A549 (cell line): ENCODE data around the gene HTR2B. TPM values are rescaled to one million over a fixed set of nuclear protein-coding genes. Genes with fewer than 3 reads are reported as not detected.

Experiments
- ATAC-seq, 2 experiments: fragments of 200-7000 bp in 1 of 2; fragments of >200 bp in 1 of 2; cut with Nextera tagmentation in 1 of 2; cut with Tn5 transposase in 1 of 2; 3 replicates each; pipeline versions ENCODE4 v1.8.0 to v1.9.1; 2018 to 2020; ENCODE audit warnings: mild to moderate bottlenecking in 1 of 2, moderate library complexity in 1 of 2
- CTCF ChIA-PET: fragments of 300-600 bp; sonication (Branson Sonifier 250); formaldehyde crosslinking; extraction: SDS; loops from one replicate; lab custom pipeline; 2021; ENCODE audit warnings: antibody characterized with exemption, inconsistent platforms; lab: Yijun Ruan, JAX
- POLR2A ChIA-PET: fragments of 350-600 bp; formaldehyde crosslinking; extraction: SDS; loops from one replicate; lab custom pipeline; 2021; ENCODE audit warnings: antibody characterized with exemption, inconsistent platforms; lab: Yijun Ruan, JAX
- DNase-seq, 2 experiments: peaks; one replicate each; pipeline versions ENCODE4 v3.0.0 to v3.0.0-alpha.2; 2011 to 2016; ENCODE audit warnings: low read depth in 1 of 2, low spot score in 1 of 2
- FAIRE-seq: peaks from 2 replicates; lab custom pipeline; 2011; peaks lifted over from hg19 to GRCh38; lab: Jason Lieb, UNC
- H3K27ac ChIP-seq, 2 experiments: fragments of >200 bp; sonication (Bioruptor Twin); formaldehyde crosslinking; 3 replicates each; pipeline ENCODE4 v1.5.1; 2016 to 2017
- H3K4me1 ChIP-seq: fragments of >200 bp; sonication (Bioruptor Twin); formaldehyde crosslinking; 3 replicates; pipeline ENCODE4 v1.6.1; 2016
- H3K4me2 ChIP-seq: fragments of >200 bp; sonication (Bioruptor Twin); formaldehyde crosslinking; 3 replicates; pipeline ENCODE4 v1.6.1; 2016
- H3K4me3 ChIP-seq: fragments of >200 bp; sonication (Bioruptor Twin); formaldehyde crosslinking; 3 replicates; pipeline ENCODE4 v1.5.1; 2016
- H3K9me3 ChIP-seq: fragments of >200 bp; sonication (Bioruptor Twin); formaldehyde crosslinking; 3 replicates; pipeline ENCODE4 v1.6.1; 2016
- BHLHE40 ChIP-seq: IDR thresholded peaks from 2 replicates; pipeline ENCODE4 v1.6.1; 2012; ENCODE audit warnings: low read depth, low read length, inconsistent platforms
- CBX2 ChIP-seq: fragments of 200-600 bp; sonication (generic); IDR thresholded peaks from 2 replicates; pipeline ENCODE4 v1.6.1; 2016; ENCODE audit warnings: low read depth, mild to moderate bottlenecking, borderline replicate concordance
- CHD2 ChIP-seq: fragments of 150-350 bp; IDR thresholded peaks from 2 replicates; pipeline ENCODE4 v1.6.1; 2014; ENCODE audit warnings: low read length; ENCODE audit not compliant: partially characterized antibody
- CHD4 ChIP-seq: fragments of 200-600 bp; sonication (generic); IDR thresholded peaks from 2 replicates; pipeline ENCODE4 v1.6.1; 2016; ENCODE audit warnings: antibody characterized with exemption, mild to moderate bottlenecking, borderline replicate concordance
- CTCF ChIP-seq: fragments of >200 bp; sonication (Bioruptor Twin); formaldehyde crosslinking; IDR thresholded peaks from 3 replicates; pipeline ENCODE4 v1.5.1; 2016
- EHF ChIP-seq: fragments of 250-450 bp; sonication (Bioruptor Pico); IDR thresholded peaks from 2 replicates; pipeline ENCODE4 v1.5.0; 2020; ENCODE audit warnings: mild to moderate bottlenecking
- ELK1 ChIP-seq: fragments of 150-350 bp; IDR thresholded peaks from 2 replicates; pipeline ENCODE4 v1.6.1; 2014; ENCODE audit warnings: low read depth, mild to moderate bottlenecking, low read length
- ESRRA ChIP-seq: fragments of 150-350 bp; IDR thresholded peaks from 2 replicates; pipeline ENCODE4 v1.6.1; 2014; ENCODE audit warnings: mild to moderate bottlenecking, low read length, borderline replicate concordance
- FOSL2 ChIP-seq, 2 experiments: fragments of 450-650 bp in 1 of 2; fragments of >200 bp in 1 of 2; sonication (Bioruptor Twin) in 1 of 2; formaldehyde crosslinking; IDR thresholded peaks; 2 replicates each; pipeline versions ENCODE4 v1.5.0 to v1.6.1; 2016 to 2020; ENCODE audit warnings: mild to moderate bottlenecking in 1 of 2, moderate library complexity in 1 of 2
- FOXS1 ChIP-seq: fragments of 250-450 bp; sonication (Bioruptor Pico); IDR thresholded peaks from 2 replicates; pipeline ENCODE4 v1.5.0; 2020; ENCODE audit warnings: mild to moderate bottlenecking, moderate library complexity
- HOXB5 ChIP-seq: fragments of 250-450 bp; sonication (Bioruptor Pico); IDR thresholded peaks from 2 replicates; pipeline ENCODE4 v1.5.0; 2020; ENCODE audit warnings: mild to moderate bottlenecking, moderate library complexity
- MAFK ChIP-seq: fragments of 450-650 bp; IDR thresholded peaks from 2 replicates; pipeline ENCODE4 v1.6.1; 2014; ENCODE audit not compliant: partially characterized antibody
- MAZ ChIP-seq: fragments of 150-350 bp; IDR thresholded peaks from 2 replicates; pipeline ENCODE4 v1.6.1; 2014; ENCODE audit warnings: antibody characterized with exemption, low read depth, low read length, borderline replicate concordance
- MYC ChIP-seq: IDR thresholded peaks from 2 replicates; pipeline ENCODE4 v1.6.1; 2012; ENCODE audit warnings: mild to moderate bottlenecking, inconsistent platforms, low read length, improper control_type of control experiment, borderline replicate concordance
- NPAS2 ChIP-seq: fragments of 250-450 bp; sonication (Bioruptor Pico); IDR thresholded peaks from 2 replicates; pipeline ENCODE4 v1.8.0; 2022; ENCODE audit warnings: mild to moderate bottlenecking, moderate library complexity, borderline replicate concordance
- NR3C1 ChIP-seq: fragments of >200 bp; sonication (Bioruptor Twin); formaldehyde crosslinking; IDR thresholded peaks from 3 replicates; pipeline ENCODE4 v1.6.1; 2017
- POLR2AphosphoS2 ChIP-seq: conservative IDR thresholded peaks from 2 replicates; pipeline ENCODE4 v1.6.1; 2012; ENCODE audit warnings: low read length, improper control_type of control experiment, inconsistent platforms
- RARB ChIP-seq: fragments of 250-450 bp; sonication (Bioruptor Pico); IDR thresholded peaks from 2 replicates; pipeline ENCODE4 v1.8.0; 2021; ENCODE audit warnings: mild to moderate bottlenecking, moderate library complexity
- RCOR1 ChIP-seq: fragments of 150-350 bp; IDR thresholded peaks from 2 replicates; pipeline ENCODE4 v1.6.1; 2014; ENCODE audit warnings: antibody characterized with exemption, low read length, low read depth
- SMC3 ChIP-seq: fragments of >200 bp; sonication (Bioruptor Twin); formaldehyde crosslinking; IDR thresholded peaks from 3 replicates; pipeline ENCODE4 v1.6.1; 2018; ENCODE audit warnings: inconsistent platforms
- USF2 ChIP-seq: fragments of 450-650 bp; IDR thresholded peaks from 2 replicates; pipeline ENCODE4 v1.6.1; 2014; ENCODE audit warnings: antibody characterized with exemption
- ZC3H11A ChIP-seq: fragments of 450-650 bp; IDR thresholded peaks from 2 replicates; pipeline ENCODE4 v1.6.1; 2014; ENCODE audit warnings: antibody characterized with exemption, mild to moderate bottlenecking
- ZSCAN20 ChIP-seq: fragments of 250-450 bp; sonication (Bioruptor Pico); IDR thresholded peaks from 2 replicates; pipeline ENCODE4 v1.8.0; 2022; ENCODE audit warnings: mild to moderate bottlenecking, moderate library complexity
- WGBS: methylation state at CpG from one replicate; pipeline ENCODE4 v1.1.6; 2017; ENCODE audit errors: missing lambda C conversion rate; 5-methylcytosine and 5-hydroxymethylcytosine counted together
- polyA plus RNA-seq, 4 experiments: library from polyadenylated mRNA; depleted of rRNA in 3 of 4; stranded (reverse); fragments of >200 nt; fragmentation: RNase III in 1 of 4; extraction: RNeasy Plus Mini Kit Qiagen cat#74134 plus additional on column Dnase treatment in 1 of 4; gene quantifications; 2 replicates in 3 of 4; 3 replicates in 1 of 4; pipeline ENCODE4 v1.2.3, GENCODE V29; 2011 to 2017
- TF ChIP-seq, protein P1 (sequence below): fragments of >200 bp; sonication (Bioruptor Twin); formaldehyde crosslinking; IDR thresholded peaks from 3 replicates; pipeline ENCODE4 v1.6.1; 2016
- TF ChIP-seq, protein P2 (sequence below): fragments of >200 bp; sonication (Bioruptor Twin); formaldehyde crosslinking; IDR thresholded peaks from 2 replicates; pipeline ENCODE4 v1.6.1; 2016
- TF ChIP-seq, protein P3 (sequence below): IDR thresholded peaks from 2 replicates; pipeline ENCODE4 v1.6.1; 2012; ENCODE audit warnings: low read depth, borderline replicate concordance
- TF ChIP-seq, protein P4 (sequence below): IDR thresholded peaks from 2 replicates; pipeline ENCODE4 v1.6.1; 2012

HTR2B gene
- polyA plus RNA-seq, 2 of the 4 experiments (the other 2 are of a cell fraction) = 0.30 to 1.5 TPM

DNA sequence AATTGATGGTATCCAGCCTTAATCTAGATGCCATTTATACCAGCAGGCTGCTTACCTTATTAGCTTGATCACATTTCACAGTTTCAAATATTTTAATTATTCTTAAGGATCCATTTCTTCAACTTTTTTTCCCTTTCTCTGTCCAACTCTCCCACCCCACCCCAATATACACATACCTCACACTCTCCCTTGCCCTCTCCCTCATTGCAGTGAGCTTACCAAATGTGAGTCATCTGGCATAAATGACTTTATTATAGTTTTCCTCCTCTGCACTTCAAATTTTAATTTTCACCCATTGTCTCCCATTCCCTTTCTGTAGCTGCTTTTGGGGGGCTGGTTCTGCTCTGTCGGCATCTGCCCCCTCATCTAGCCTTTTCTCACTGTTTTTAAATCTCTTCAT, 12.9 kb downstream of the HTR2B start:
- POLR2A ChIA-PET = no interaction called here
- no peak overlapping the region for H3K27ac ChIP-seq
- DNase-seq = no peak
- no peak for ATAC-seq
- no peak for FAIRE-seq
- H3K9me3 ChIP-seq = no peaks in the 10 kb centered on the region
- H3K4me2 ChIP-seq = no peak overlapping the region
- H3K4me3 ChIP-seq = no peak overlapping the region
- TF ChIP-seq EHF (CRISPR knock-in tag) (no peak), CTCF (no peak), RARB (CRISPR knock-in tag) (no peak), POLR2AphosphoS2 (no peak), MAFK (no peak), RCOR1 (no peak), FOXS1 (CRISPR knock-in tag) (no peak), SMC3 (no peak), ZSCAN20 (CRISPR knock-in tag) (no peak), MYC (no peak), USF2 (no peak), ELK1 (no peak), FOSL2 (IDR thresholded peaks at IDR 0.05) (no peak), FOSL2 (CRISPR knock-in tag; IDR thresholded peaks at IDR 0.05) (no peak), CBX2 (no peak), NR3C1 (no peak), MAZ (no peak), NPAS2 (no peak), CHD2 (no peak)
- TF ChIP-seq, protein P1, sequence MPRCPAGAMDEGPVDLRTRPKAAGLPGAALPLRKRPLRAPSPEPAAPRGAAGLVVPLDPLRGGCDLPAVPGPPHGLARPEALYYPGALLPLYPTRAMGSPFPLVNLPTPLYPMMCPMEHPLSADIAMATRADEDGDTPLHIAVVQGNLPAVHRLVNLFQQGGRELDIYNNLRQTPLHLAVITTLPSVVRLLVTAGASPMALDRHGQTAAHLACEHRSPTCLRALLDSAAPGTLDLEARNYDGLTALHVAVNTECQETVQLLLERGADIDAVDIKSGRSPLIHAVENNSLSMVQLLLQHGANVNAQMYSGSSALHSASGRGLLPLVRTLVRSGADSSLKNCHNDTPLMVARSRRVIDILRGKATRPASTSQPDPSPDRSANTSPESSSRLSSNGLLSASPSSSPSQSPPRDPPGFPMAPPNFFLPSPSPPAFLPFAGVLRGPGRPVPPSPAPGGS = no peak
- TF ChIP-seq, protein P2, sequence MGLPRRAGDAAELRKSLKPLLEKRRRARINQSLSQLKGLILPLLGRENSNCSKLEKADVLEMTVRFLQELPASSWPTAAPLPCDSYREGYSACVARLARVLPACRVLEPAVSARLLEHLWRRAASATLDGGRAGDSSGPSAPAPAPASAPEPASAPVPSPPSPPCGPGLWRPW = no peak
- peaks cover 12% of the 10 kb centered on the region; the same call in 1 of the 3 replicates for H3K4me1 ChIP-seq
- WGBS = 86% methylated on average over 1 of the region's 1 CpG
- CTCF ChIA-PET = interaction anchor here (1.3 to 4.4 kb wide), 6 partner anchors 9 to 300 kb away, joined by 3 to 22 read pairs (median 8); no protein-coding TSS in a partner anchor

- ATAC-seq (no peak; a peak in 3 of 6 replicates), DNase-seq (no peak), FAIRE-seq (no peak)
- 79% methylated on average over 1 of the region's 1 CpG for WGBS
- Histone ChIP-seq H3K4me1 (peaks cover 12% of the 10 kb centered on the region; the same call in 1 of the 3 replicates), H3K27ac (no peak overlapping the region), H3K9me3 (no peaks in the 10 kb centered on the region), H3K4me3 (no peak overlapping the region), H3K4me2 (no peak overlapping the region)
- ChIA-PET POLR2A (no interaction called here), CTCF (interaction anchor here (0.8 to 4.4 kb wide), 6 partner anchors 8 to 341 kb away, joined by 3 to 22 read pairs (median 6); no protein-coding TSS in a partner anchor)
- TF ChIP-seq POLR2AphosphoS2 (no peak), FOXS1 (CRISPR knock-in tag) (no peak), BHLHE40 (no peak), ZSCAN20 (CRISPR knock-in tag) (no peak), ZC3H11A (no peak), CTCF (no peak), MAFK (no peak), CHD4 (no peak), MYC (no peak), ESRRA (no peak), HOXB5 (CRISPR knock-in tag) (no peak)
- TF ChIP-seq, protein P3, sequence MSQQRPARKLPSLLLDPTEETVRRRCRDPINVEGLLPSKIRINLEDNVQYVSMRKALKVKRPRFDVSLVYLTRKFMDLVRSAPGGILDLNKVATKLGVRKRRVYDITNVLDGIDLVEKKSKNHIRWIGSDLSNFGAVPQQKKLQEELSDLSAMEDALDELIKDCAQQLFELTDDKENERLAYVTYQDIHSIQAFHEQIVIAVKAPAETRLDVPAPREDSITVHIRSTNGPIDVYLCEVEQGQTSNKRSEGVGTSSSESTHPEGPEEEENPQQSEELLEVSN = no peak
- TF ChIP-seq, protein P4, sequence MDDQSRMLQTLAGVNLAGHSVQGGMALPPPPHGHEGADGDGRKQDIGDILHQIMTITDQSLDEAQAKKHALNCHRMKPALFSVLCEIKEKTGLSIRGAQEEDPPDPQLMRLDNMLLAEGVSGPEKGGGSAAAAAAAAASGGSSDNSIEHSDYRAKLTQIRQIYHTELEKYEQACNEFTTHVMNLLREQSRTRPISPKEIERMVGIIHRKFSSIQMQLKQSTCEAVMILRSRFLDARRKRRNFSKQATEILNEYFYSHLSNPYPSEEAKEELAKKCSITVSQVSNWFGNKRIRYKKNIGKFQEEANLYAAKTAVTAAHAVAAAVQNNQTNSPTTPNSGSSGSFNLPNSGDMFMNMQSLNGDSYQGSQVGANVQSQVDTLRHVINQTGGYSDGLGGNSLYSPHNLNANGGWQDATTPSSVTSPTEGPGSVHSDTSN = no peak
Measured at GRCh38 chr2:231110551-231110950, 14.3 kb downstream of the HTR2B start.
